Measurements from ENCODE around the gene PLXNA2. TPM values are rescaled to one million over a fixed set of nuclear protein-coding genes. Genes with fewer than 3 reads are reported as not detected.

The PLXNA2 gene
- total RNA-seq, 4 donors from 2014 or later = 26.9 to 54.0 (median 46.1) TPM

GRCh38 chr1:208164609-208165008 lies 79.6 kb downstream of the PLXNA2 start:
- Histone ChIP-seq H3K4me3 (no peak overlapping the region), H3K36me3 (peaks cover 0 to 41% (median 0%) of the 10 kb centered on the region in 3 donors), H3K4me1 (peaks cover 0 to 59% (median 34%) of the 10 kb centered on the region in 3 donors), H3K9me3 (no peaks in the 10 kb centered on the region), H3K27ac (no peak overlapping the region), H3K27me3 (no peaks in the 10 kb centered on the region)
- 65 to 83% methylated on average over 5 to 10 of the region's 12 CpGs for WGBS, 2 donors
- intact Hi-C loops (cut with DNase I) = no loop called here
- TF ChIP-seq POLR2A (IDR thresholded peaks at IDR 0.05) (no peak), CTCF (IDR thresholded peaks at IDR 0.05) (no peak)
- no peak for DNase-seq

- TF ChIP-seq CTCF (IDR thresholded peaks at IDR 0.05) = no peak
- no peak for TF ChIP-seq POLR2A (IDR thresholded peaks at IDR 0.05)
- Histone ChIP-seq H3K36me3 (peaks cover 0 to 44% (median 0%) of the 10 kb centered on the region in 3 donors), H3K4me3 (no peak overlapping the region), H3K9me3 (no peaks in the 10 kb centered on the region), H3K27me3 (no peaks in the 10 kb centered on the region), H3K4me1 (peaks cover 0 to 69% (median 45%) of the 10 kb centered on the region in 3 donors), H3K27ac (no peak overlapping the region)
- no peak for DNase-seq
- 100% methylated on average over 1 of the region's 1 CpG; no CpG with 5 or more reads in 1 of the 2 donors for WGBS, 2 donors
- intact Hi-C loops (cut with DNase I) = no loop called here
Observed at GRCh38 chr1:208163539-208163938, 80.6 kb downstream of the PLXNA2 start.

- Histone ChIP-seq H3K27ac (no peak overlapping the region), H3K36me3 (peaks cover 0 to 44% (median 0%) of the 10 kb centered on the region in 3 donors), H3K4me3 (no peak overlapping the region), H3K4me1 (peaks cover 0 to 76% (median 46%) of the 10 kb centered on the region in 3 donors), H3K27me3 (no peaks in the 10 kb centered on the region), H3K9me3 (no peaks in the 10 kb centered on the region)
- no peak for DNase-seq
- 82 to 91% methylated on average over 1 of the region's 1 CpG for WGBS, 2 donors
- TF ChIP-seq CTCF (IDR thresholded peaks at IDR 0.05) (no peak), POLR2A (IDR thresholded peaks at IDR 0.05) (no peak)
- intact Hi-C loops (cut with DNase I) = no loop called here
Observed at GRCh38 chr1:208162903-208163302, 81.3 kb downstream of the PLXNA2 start.

GRCh38 chr1:208161656-208162375 lies 82.4 kb downstream of the PLXNA2 start:
- TF ChIP-seq CTCF (IDR thresholded peaks at IDR 0.05) = no peak
- no peak for TF ChIP-seq POLR2A (IDR thresholded peaks at IDR 0.05)
- H3K27me3 ChIP-seq = no peaks in the 10 kb centered on the region
- H3K27ac ChIP-seq = peak overlapping the region in 3 of 4 donors; percentile 31 to 67 (median 43)
- peaks cover 0 to 72% (median 46%) of the 10 kb centered on the region in 3 donors for H3K4me1 ChIP-seq
- intact Hi-C loops (cut with DNase I) = no loop called here
- no peak overlapping the region for H3K4me3 ChIP-seq
- H3K36me3 ChIP-seq = peaks cover 0 to 44% (median 0%) of the 10 kb centered on the region in 3 donors
- no peak for DNase-seq
- no peaks in the 10 kb centered on the region for H3K9me3 ChIP-seq
- WGBS, 2 donors = 25 to 41% methylated on average over 3 to 6 of the region's 6 CpGs

- TF ChIP-seq POLR2A (IDR thresholded peaks at IDR 0.05) (no peak), CTCF (IDR thresholded peaks at IDR 0.05) (no peak)
- Histone ChIP-seq H3K27me3 (no peaks in the 10 kb centered on the region), H3K9me3 (no peaks in the 10 kb centered on the region), H3K4me3 (no peak overlapping the region), H3K27ac (peak overlapping the region in 3 of 4 donors; percentile 31 to 43 (median 32)), H3K4me1 (peaks cover 0 to 68% (median 46%) of the 10 kb centered on the region in 3 donors), H3K36me3 (peaks cover 0 to 42% (median 0%) of the 10 kb centered on the region in 3 donors)
- 80 to 91% methylated on average over 1 of the region's 1 CpG for WGBS, 2 donors
- DNase-seq = no peak
- intact Hi-C loops (cut with DNase I) = no loop called here
Observed at GRCh38 chr1:208161005-208161404, 83.2 kb downstream of the PLXNA2 start.

Measured in esophagus squamous epithelium (tissue), 5 donors.